ENCODE measurements around the gene MADD. TPM values are rescaled to one million over a fixed set of nuclear protein-coding genes. Genes with fewer than 3 reads are reported as not detected.
A peak's percentile ranks its signal among the peaks of the same experiment; 100 is the strongest.

The MADD gene
- total RNA-seq, 1 donor from 2014 or later = 40.9 TPM

- no peak overlapping the region for H3K4me3 ChIP-seq
- H3K4me1 ChIP-seq = peaks cover 38% of the 10 kb centered on the region
- no peaks in the 10 kb centered on the region for H3K27me3 ChIP-seq (ENCODE audit: low read depth)
- DNase-seq = no peak
- H3K27ac ChIP-seq (replicated peaks) = no peak overlapping the region
- intact Hi-C loops (cut with micrococcal nuclease) = no loop called here
- H3K36me3 ChIP-seq = peaks cover 63% of the 10 kb centered on the region
- no peaks in the 10 kb centered on the region for H3K9me3 ChIP-seq (replicated peaks)
- no peak for TF ChIP-seq CTCF (IDR thresholded peaks at IDR 0.05; ENCODE audit: borderline replicate concordance)
Measured at GRCh38 chr11:47245611-47246357, 24.1 kb upstream of the MADD start.

- Histone ChIP-seq H3K36me3 (peaks cover 46% of the 10 kb centered on the region), H3K4me3 (peak overlapping the region; percentile 83), H3K4me1 (peaks cover 37% of the 10 kb centered on the region), H3K27ac (replicated peaks) (peak overlapping the region; percentile 86), H3K27me3 (ENCODE audit: low read depth) (no peaks in the 10 kb centered on the region), H3K9me3 (replicated peaks) (no peaks in the 10 kb centered on the region)
- intact Hi-C loops (cut with micrococcal nuclease) = no loop called here
- no peak for DNase-seq
- TF ChIP-seq CTCF (IDR thresholded peaks at IDR 0.05; ENCODE audit: borderline replicate concordance) = no peak
Measured at GRCh38 chr11:47247502-47247901, 22.4 kb upstream of the MADD start.

GRCh38 chr11:47248304-47248663 lies 21.6 kb upstream of the MADD start:
- DNase-seq = no peak
- intact Hi-C loops (cut with micrococcal nuclease) = no loop called here
- H3K4me1 ChIP-seq = peaks cover 40% of the 10 kb centered on the region
- peak overlapping the region; percentile 83 for H3K4me3 ChIP-seq
- H3K27me3 ChIP-seq (ENCODE audit: low read depth) = no peaks in the 10 kb centered on the region
- TF ChIP-seq CTCF (IDR thresholded peaks at IDR 0.05; ENCODE audit: borderline replicate concordance) = no peak
- H3K27ac ChIP-seq (replicated peaks) = peak overlapping the region; percentile 86
- peaks cover 38% of the 10 kb centered on the region for H3K36me3 ChIP-seq
- no peaks in the 10 kb centered on the region for H3K9me3 ChIP-seq (replicated peaks)

GRCh38 chr11:47248664-47249377 lies 21.1 kb upstream of the MADD start, which contains the start of gene ACP2:
ACP2 (minus strand) TSS chr11:47248814; CDS start chr11:47248789, 25 bp downstream.
- H3K9me3 ChIP-seq (replicated peaks) = no peaks in the 10 kb centered on the region
- intact Hi-C loops (cut with micrococcal nuclease) = no loop called here
- peak; percentile 87 for DNase-seq
- peak; percentile 36 for TF ChIP-seq CTCF (IDR thresholded peaks at IDR 0.05; ENCODE audit: borderline replicate concordance)
- H3K4me3 ChIP-seq = peak within 1 kb of the TSS; percentile 83
- H3K4me1 ChIP-seq = peaks cover 45% of the 10 kb centered on the region
- H3K36me3 ChIP-seq = peaks cover 33% of the 10 kb centered on the region
- H3K27me3 ChIP-seq (ENCODE audit: low read depth) = no peaks in the 10 kb centered on the region
- H3K27ac ChIP-seq (replicated peaks) = peak within 1 kb of the TSS; percentile 86

- Histone ChIP-seq H3K27me3 (ENCODE audit: low read depth) (no peaks in the 10 kb centered on the region), H3K36me3 (peaks cover 28% of the 10 kb centered on the region), H3K9me3 (replicated peaks) (no peaks in the 10 kb centered on the region), H3K4me3 (peak overlapping the region; percentile 83), H3K4me1 (peaks cover 50% of the 10 kb centered on the region), H3K27ac (replicated peaks) (peak overlapping the region; percentile 86)
- TF ChIP-seq CTCF (IDR thresholded peaks at IDR 0.05; ENCODE audit: borderline replicate concordance) = no peak
- no peak for DNase-seq
- intact Hi-C loops (cut with micrococcal nuclease) = no loop called here
Measured at GRCh38 chr11:47249378-47249715, 20.6 kb upstream of the MADD start.

All from left ventricle myocardium inferior (tissue), 1 donor.